K562 (cell line): ENCODE data around the gene PIK3CD. TPM values are rescaled to one million over a fixed set of nuclear protein-coding genes. Genes with fewer than 3 reads are reported as not detected.

Experiments used
- CAMTA2 ChIP-seq: fragments of 250-450 bp; sonication (Bioruptor Pico); conservative IDR thresholded peaks from 2 replicates; pipeline ENCODE4 v1.5.1; 2022
- CBFA2T3 ChIP-seq: fragments of 450-650 bp; IDR thresholded peaks from 2 replicates; pipeline ENCODE4 v1.6.1; 2017
- CBX1 ChIP-seq: sonication (generic); IDR thresholded peaks from 2 replicates; pipeline ENCODE4 v1.6.1; 2016; ENCODE audit warnings: antibody characterized with exemption, low read depth, mild to moderate bottlenecking
- EGR1 ChIP-seq: fragments of 450-650 bp; conservative IDR thresholded peaks from 2 replicates; pipeline ENCODE4 v1.6.1; 2017; ENCODE audit warnings: mild to moderate bottlenecking
- FIP1L1 ChIP-seq: fragments of 200-400 bp; formaldehyde crosslinking; IDR thresholded peaks from 2 replicates; pipeline ENCODE4 v1.6.1; 2018; ENCODE audit warnings: mild to moderate bottlenecking, low read depth, low read length; ENCODE audit not compliant: poor library complexity, severe bottlenecking
- FOXJ3 ChIP-seq: sonication (generic); formaldehyde crosslinking; IDR thresholded peaks from 2 replicates; pipeline ENCODE4 v1.4.0; 2020; ENCODE audit warnings: mild to moderate bottlenecking, missing genetic modification reagents
- HDGF ChIP-seq: fragments of 450-650 bp; IDR thresholded peaks from 2 replicates; pipeline ENCODE4 v1.6.1; 2016
- HNRNPUL1 ChIP-seq: fragments of 200-400 bp; formaldehyde crosslinking; IDR thresholded peaks from 2 replicates; pipeline ENCODE4 v1.6.1; 2017; ENCODE audit warnings: low read length
- KDM1A ChIP-seq, 2 experiments: fragments of 450-650 bp; IDR thresholded peaks; 2 replicates each; pipeline ENCODE4 v1.6.1; 2016; ENCODE audit warnings: mild to moderate bottlenecking in 2 of 2
- MCM3 ChIP-seq: fragments of 450-650 bp; IDR thresholded peaks from 2 replicates; pipeline ENCODE4 v1.6.1; 2016
- MYNN ChIP-seq, 2 experiments: sonication (generic); formaldehyde crosslinking in 1 of 2; IDR thresholded peaks; 2 replicates each; pipeline versions ENCODE4 v1.5.0 to v1.6.1; 2016 to 2020; ENCODE audit warnings: antibody characterized with exemption in 1 of 2, missing genetic modification reagents in 1 of 2
- SIX5 ChIP-seq, 2 experiments: IDR thresholded peaks; 2 replicates each; pipeline ENCODE4 v1.6.1; 2011; ENCODE audit warnings: low read length in 2 of 2, borderline replicate concordance in 1 of 2, low read depth in 1 of 2, mild to moderate bottlenecking in 1 of 2, moderate library complexity in 1 of 2; ENCODE audit not compliant: insufficient read depth in 1 of 2
- STAG1 ChIP-seq: sonication (generic); formaldehyde crosslinking; IDR thresholded peaks from 2 replicates; pipeline ENCODE4 v1.5.0; 2020; ENCODE audit warnings: missing genetic modification reagents, borderline replicate concordance
- ZBTB8A ChIP-seq: fragments of 450-650 bp; IDR thresholded peaks from 2 replicates; pipeline ENCODE4 v1.6.1; 2018; ENCODE audit warnings: mild to moderate bottlenecking, moderate library complexity; ENCODE audit not compliant: partially characterized antibody
- ZNF232 ChIP-seq: sonication (generic); formaldehyde crosslinking; IDR thresholded peaks from 2 replicates; pipeline ENCODE4 v1.8.0; 2022; ENCODE audit warnings: mild to moderate bottlenecking, missing genetic modification reagents
- ZNF764 ChIP-seq: fragments of 250-450 bp; sonication (Bioruptor Pico); IDR thresholded peaks from 2 replicates; pipeline ENCODE4 v1.4.0; 2020; ENCODE audit warnings: low read depth, mild to moderate bottlenecking, moderate library complexity
- ZNF77 ChIP-seq: fragments of 250-450 bp; sonication (Bioruptor Pico); IDR thresholded peaks from 2 replicates; pipeline ENCODE4 v1.5.0; 2020
- polyA plus RNA-seq, 8 experiments: library from polyadenylated mRNA; depleted of rRNA in 4 of 8; stranded (reverse) in 5 of 8; unstranded in 3 of 8; fragments of >200 nt; fragmentation: Nextera tagmentation in 2 of 8; fragmentation: Illumina TruSeq in 1 of 8; extraction: Ambion mirVana in 2 of 8; extraction: Trizol in 1 of 8; gene quantifications; 2 replicates each; pipeline versions ENCODE4 v1.2.1 to v1.2.3, GENCODE V29; 2011 to 2014; ENCODE audit warnings: inconsistent platforms in 1 of 8, missing spikeins in 1 of 8
- total RNA-seq, 7 experiments: library from RNA; depleted of rRNA in 6 of 7; stranded (reverse); fragments of >200 nt in 6 of 7; fragmentation: Illumina TruSeq in 2 of 7; extraction: Trizol in 2 of 7; gene quantifications; 2 replicates each; pipeline versions ENCODE4 v1.2.1 to v1.2.3, GENCODE V29; 2011 to 2021; ENCODE audit warnings: low replicate concordance in 1 of 7
- TF ChIP-seq, protein P1 (sequence below), 3 experiments: fragments of 200-800 bp in 1 of 3; fragments of 250-450 bp in 1 of 3; fragments of 450-650 bp in 1 of 3; sonication (Bioruptor Pico) in 1 of 3; sonication (Bioruptor generic) in 1 of 3; formaldehyde crosslinking in 1 of 3; IDR thresholded peaks; 2 replicates each; pipeline versions ENCODE4 v1.6.1 to v1.8.0; 2016 to 2022; ENCODE audit warnings: mild to moderate bottlenecking in 2 of 3, missing genetic modification characterization in 2 of 3, missing compliant biosample characterization in 1 of 3, moderate library complexity in 1 of 3
- TF ChIP-seq, protein P2 (sequence below): fragments of 250-450 bp; sonication (Bioruptor Pico); IDR thresholded peaks from 2 replicates; pipeline ENCODE4 v1.8.0; 2021; ENCODE audit warnings: borderline replicate concordance, mild to moderate bottlenecking, moderate library complexity; ENCODE audit not compliant: poor library complexity, severe bottlenecking
- TF ChIP-seq, protein P3 (sequence below): sonication (generic); formaldehyde crosslinking; IDR thresholded peaks from 2 replicates; pipeline ENCODE4 v1.8.1; 2023; ENCODE audit warnings: mild to moderate bottlenecking, missing genetic modification reagents

The PIK3CD gene
- total and polyA plus RNA-seq, 9 of the 15 experiments (the other 6 are each of a cell fraction or from before 2014, with no cell fraction given), result 1.8 to 20.8 (median 7.2) TPM

DNA sequence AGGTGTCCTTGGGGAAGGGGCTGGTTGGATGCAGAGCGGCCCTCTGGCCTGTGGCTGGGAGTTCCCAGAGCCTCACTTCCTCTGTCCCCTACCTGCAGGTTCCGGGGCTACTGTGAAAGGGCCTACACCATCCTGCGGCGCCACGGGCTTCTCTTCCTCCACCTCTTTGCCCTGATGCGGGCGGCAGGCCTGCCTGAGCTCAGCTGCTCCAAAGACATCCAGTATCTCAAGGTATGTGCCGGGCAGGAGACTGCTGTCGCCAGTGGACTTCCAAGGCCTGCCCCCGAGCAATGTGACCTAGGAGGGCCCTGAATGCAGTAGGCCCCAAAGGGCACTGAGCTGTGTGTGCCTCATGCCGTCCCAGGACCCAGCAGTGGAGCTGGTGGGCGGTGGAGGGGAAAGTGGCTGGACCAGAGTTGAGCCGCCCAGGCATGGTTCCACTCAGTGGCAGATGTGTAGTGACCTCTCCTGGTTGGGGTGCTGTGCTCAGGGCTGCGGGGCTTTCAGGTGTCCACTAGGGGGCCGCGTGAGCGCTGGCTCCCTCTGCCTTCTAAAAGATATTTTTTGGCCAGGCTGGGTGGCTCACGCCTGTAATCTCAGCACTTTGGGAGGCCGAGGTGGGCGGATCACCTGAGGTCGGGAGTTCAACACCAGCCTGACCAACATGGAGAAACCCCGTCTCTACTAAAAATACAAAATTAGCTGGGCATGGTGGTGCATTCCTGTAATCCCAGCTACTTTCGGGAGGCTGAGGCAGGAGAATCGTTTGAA is 73.4 kb downstream of the PIK3CD start (continued):
- TF ChIP-seq, protein P1, sequence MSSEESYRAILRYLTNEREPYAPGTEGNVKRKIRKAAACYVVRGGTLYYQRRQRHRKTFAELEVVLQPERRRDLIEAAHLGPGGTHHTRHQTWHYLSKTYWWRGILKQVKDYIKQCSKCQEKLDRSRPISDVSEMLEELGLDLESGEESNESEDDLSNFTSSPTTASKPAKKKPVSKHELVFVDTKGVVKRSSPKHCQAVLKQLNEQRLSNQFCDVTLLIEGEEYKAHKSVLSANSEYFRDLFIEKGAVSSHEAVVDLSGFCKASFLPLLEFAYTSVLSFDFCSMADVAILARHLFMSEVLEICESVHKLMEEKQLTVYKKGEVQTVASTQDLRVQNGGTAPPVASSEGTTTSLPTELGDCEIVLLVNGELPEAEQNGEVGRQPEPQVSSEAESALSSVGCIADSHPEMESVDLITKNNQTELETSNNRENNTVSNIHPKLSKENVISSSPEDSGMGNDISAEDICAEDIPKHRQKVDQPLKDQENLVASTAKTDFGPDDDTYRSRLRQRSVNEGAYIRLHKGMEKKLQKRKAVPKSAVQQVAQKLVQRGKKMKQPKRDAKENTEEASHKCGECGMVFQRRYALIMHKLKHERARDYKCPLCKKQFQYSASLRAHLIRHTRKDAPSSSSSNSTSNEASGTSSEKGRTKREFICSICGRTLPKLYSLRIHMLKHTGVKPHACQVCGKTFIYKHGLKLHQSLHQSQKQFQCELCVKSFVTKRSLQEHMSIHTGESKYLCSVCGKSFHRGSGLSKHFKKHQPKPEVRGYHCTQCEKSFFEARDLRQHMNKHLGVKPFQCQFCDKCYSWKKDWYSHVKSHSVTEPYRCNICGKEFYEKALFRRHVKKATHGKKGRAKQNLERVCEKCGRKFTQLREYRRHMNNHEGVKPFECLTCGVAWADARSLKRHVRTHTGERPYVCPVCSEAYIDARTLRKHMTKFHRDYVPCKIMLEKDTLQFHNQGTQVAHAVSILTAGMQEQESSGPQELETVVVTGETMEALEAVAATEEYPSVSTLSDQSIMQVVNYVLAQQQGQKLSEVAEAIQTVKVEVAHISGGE (CRISPR knock-in tag; IDR thresholded peaks at IDR 0.05), result no peak
- TF ChIP-seq HNRNPUL1 (no peak), MCM3 (no peak), CAMTA2 (CRISPR knock-in tag) (no peak), MYNN (IDR thresholded peaks at IDR 0.05) (peak; percentile 40; the same call in 1 of the 2 replicates), MYNN (CRISPR knock-in tag; IDR thresholded peaks at IDR 0.05) (no peak), ZNF77 (CRISPR knock-in tag) (no peak), FOXJ3 (CRISPR knock-in tag) (no peak), HDGF (0 out of 2 replicates have a peak, but pooled peaks have one; percentile 22), CBX1 (no peak), ZBTB8A (no peak), ZNF232 (CRISPR knock-in tag) (no peak), EGR1 (peak; percentile 78), KDM1A (IDR thresholded peaks at IDR 0.05) (peak in 1 of 2 experiments; percentile 14; a peak in 1 of 4 replicates), CBFA2T3 (no peak), FIP1L1 (peak; percentile 46), SIX5 (IDR thresholded peaks at IDR 0.05; ENCODE audit: borderline replicate concordance in 1 of 2, insufficient read depth in 1 of 2, low read depth in 1 of 2, low read length in 2 of 2) (no peak), ZNF764 (CRISPR knock-in tag) (no peak), STAG1 (CRISPR knock-in tag) (peak; percentile 80; the same call in 1 of the 2 replicates)
- TF ChIP-seq, protein P2, sequence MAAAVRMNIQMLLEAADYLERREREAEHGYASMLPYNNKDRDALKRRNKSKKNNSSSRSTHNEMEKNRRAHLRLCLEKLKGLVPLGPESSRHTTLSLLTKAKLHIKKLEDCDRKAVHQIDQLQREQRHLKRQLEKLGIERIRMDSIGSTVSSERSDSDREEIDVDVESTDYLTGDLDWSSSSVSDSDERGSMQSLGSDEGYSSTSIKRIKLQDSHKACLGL (CRISPR knock-in tag), result no peak
- TF ChIP-seq, protein P3, sequence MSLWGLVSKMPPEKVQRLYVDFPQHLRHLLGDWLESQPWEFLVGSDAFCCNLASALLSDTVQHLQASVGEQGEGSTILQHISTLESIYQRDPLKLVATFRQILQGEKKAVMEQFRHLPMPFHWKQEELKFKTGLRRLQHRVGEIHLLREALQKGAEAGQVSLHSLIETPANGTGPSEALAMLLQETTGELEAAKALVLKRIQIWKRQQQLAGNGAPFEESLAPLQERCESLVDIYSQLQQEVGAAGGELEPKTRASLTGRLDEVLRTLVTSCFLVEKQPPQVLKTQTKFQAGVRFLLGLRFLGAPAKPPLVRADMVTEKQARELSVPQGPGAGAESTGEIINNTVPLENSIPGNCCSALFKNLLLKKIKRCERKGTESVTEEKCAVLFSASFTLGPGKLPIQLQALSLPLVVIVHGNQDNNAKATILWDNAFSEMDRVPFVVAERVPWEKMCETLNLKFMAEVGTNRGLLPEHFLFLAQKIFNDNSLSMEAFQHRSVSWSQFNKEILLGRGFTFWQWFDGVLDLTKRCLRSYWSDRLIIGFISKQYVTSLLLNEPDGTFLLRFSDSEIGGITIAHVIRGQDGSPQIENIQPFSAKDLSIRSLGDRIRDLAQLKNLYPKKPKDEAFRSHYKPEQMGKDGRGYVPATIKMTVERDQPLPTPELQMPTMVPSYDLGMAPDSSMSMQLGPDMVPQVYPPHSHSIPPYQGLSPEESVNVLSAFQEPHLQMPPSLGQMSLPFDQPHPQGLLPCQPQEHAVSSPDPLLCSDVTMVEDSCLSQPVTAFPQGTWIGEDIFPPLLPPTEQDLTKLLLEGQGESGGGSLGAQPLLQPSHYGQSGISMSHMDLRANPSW (CRISPR knock-in tag), result no peak
